HEK293 (cell line): ENCODE measurements around the gene TSSK6.

Experiments used
- CTCF ChIA-PET: fragments of 350-600 bp; formaldehyde crosslinking; extraction: SDS; loops from one replicate; lab custom pipeline; 2021; ENCODE audit warnings: antibody characterized with exemption; lab: Yijun Ruan, JAX
- POLR2A ChIA-PET: fragments of 300-600 bp; formaldehyde crosslinking; extraction: SDS; loops from one replicate; lab custom pipeline; 2020; ENCODE audit warnings: antibody characterized with exemption, inconsistent platforms; lab: Yijun Ruan, JAX
- H3K27ac ChIP-seq: fragments of 200-500 bp; sonication (Bioruptor generic); 2 replicates; pipeline ENCODE4 v1.5.1; 2014; ENCODE audit warnings: low read depth, low read length, control low read depth, inconsistent platforms; ENCODE audit errors: extremely low read depth
- H3K36me3 ChIP-seq, 2 experiments: fragments of 200-500 bp in 1 of 2; sonication (Bioruptor generic) in 1 of 2; 1 replicate in 1 of 2; 2 replicates in 1 of 2; pipeline ENCODE4 v1.5.1; 2014 to 2017; ENCODE audit warnings: inconsistent platforms in 2 of 2, low read length in 2 of 2; ENCODE audit not compliant: control insufficient read depth in 2 of 2, insufficient read depth in 1 of 2
- H3K4me1 ChIP-seq: fragments of 200-500 bp; sonication (Bioruptor generic); 2 replicates; pipeline ENCODE4 v1.5.1; 2014; ENCODE audit warnings: mild to moderate bottlenecking, low read length, inconsistent platforms; ENCODE audit not compliant: control insufficient read depth, insufficient read depth
- H3K4me3 ChIP-seq: 2 replicates; pipeline ENCODE4 v1.5.1; 2011; ENCODE audit warnings: low read depth, mild to moderate bottlenecking, control low read depth, low read length, moderate library complexity
- H3K9me3 ChIP-seq: fragments of 200-500 bp; sonication (Bioruptor generic); 2 replicates; pipeline ENCODE4 v1.5.1; 2014; ENCODE audit warnings: low read depth, low read length, inconsistent platforms; ENCODE audit not compliant: control insufficient read depth, insufficient read depth
- KLF16 ChIP-seq: fragments of 450-650 bp; formaldehyde crosslinking; IDR thresholded peaks from 2 replicates; pipeline ENCODE4 v1.5.1; 2017; ENCODE audit warnings: missing biosample characterization, missing genetic modification characterization
- KLF7 ChIP-seq: fragments of 450-650 bp; formaldehyde crosslinking; IDR thresholded peaks from 2 replicates; pipeline ENCODE4 v1.5.1; 2016; ENCODE audit warnings: missing biosample characterization, missing genetic modification characterization, borderline replicate concordance
- SCRT2 ChIP-seq: fragments of 450-650 bp; formaldehyde crosslinking; IDR thresholded peaks from 2 replicates; pipeline ENCODE4 v1.5.1; 2016; ENCODE audit warnings: missing biosample characterization, missing genetic modification characterization
- SP7 ChIP-seq: fragments of 450-650 bp; formaldehyde crosslinking; IDR thresholded peaks from 2 replicates; pipeline ENCODE4 v1.5.1; 2016; ENCODE audit warnings: missing biosample characterization, missing genetic modification characterization
- ZEB2 ChIP-seq: fragments of 450-650 bp; formaldehyde crosslinking; IDR thresholded peaks from 2 replicates; pipeline ENCODE4 v1.5.1; 2016; ENCODE audit warnings: missing biosample characterization, missing genetic modification characterization
- ZNF121 ChIP-seq: fragments of 450-650 bp; formaldehyde crosslinking; IDR thresholded peaks from 2 replicates; pipeline ENCODE4 v1.5.1; 2016; ENCODE audit warnings: missing biosample characterization, missing genetic modification characterization
- ZNF292 ChIP-seq: fragments of 450-650 bp; formaldehyde crosslinking; IDR thresholded peaks from 2 replicates; pipeline ENCODE4 v1.5.1; 2016; ENCODE audit warnings: low read depth, missing biosample characterization, missing genetic modification characterization, borderline replicate concordance
- ZNF341 ChIP-seq: fragments of 450-650 bp; formaldehyde crosslinking; IDR thresholded peaks from 2 replicates; pipeline ENCODE4; 2016; ENCODE audit warnings: low read depth, missing biosample characterization, missing genetic modification characterization
- ZNF473 ChIP-seq: fragments of 450-650 bp; formaldehyde crosslinking; IDR thresholded peaks from 2 replicates; pipeline ENCODE4 v1.5.1; 2017; ENCODE audit warnings: missing biosample characterization, missing genetic modification characterization
- ZNF571 ChIP-seq: fragments of 450-650 bp; formaldehyde crosslinking; IDR thresholded peaks from 2 replicates; pipeline ENCODE4 v1.5.0; 2017; ENCODE audit warnings: missing biosample characterization, missing genetic modification characterization
- ZNF677 ChIP-seq: fragments of 450-650 bp; IDR thresholded peaks from 2 replicates; pipeline ENCODE4 v1.5.0; 2018; ENCODE audit warnings: missing biosample characterization, mild to moderate bottlenecking, missing genetic modification characterization, moderate library complexity
- ZNF768 ChIP-seq: fragments of 450-650 bp; formaldehyde crosslinking; IDR thresholded peaks from 2 replicates; pipeline ENCODE4 v1.5.1; 2018; ENCODE audit warnings: missing biosample characterization, mild to moderate bottlenecking, missing genetic modification characterization
- TF ChIP-seq, protein P1 (sequence below): fragments of 450-650 bp; formaldehyde crosslinking; IDR thresholded peaks from 2 replicates; pipeline ENCODE4 v1.5.1; 2016; ENCODE audit warnings: missing biosample characterization, missing genetic modification characterization, borderline replicate concordance
- TF ChIP-seq, protein P2 (sequence below): fragments of 450-650 bp; formaldehyde crosslinking; IDR thresholded peaks from 2 replicates; pipeline ENCODE4 v1.5.1; 2016; ENCODE audit warnings: missing biosample characterization, missing genetic modification characterization, low read depth
- TF ChIP-seq, protein P3 (sequence below): fragments of 450-650 bp; formaldehyde crosslinking; IDR thresholded peaks from 2 replicates; pipeline ENCODE4 v1.5.1; 2017; ENCODE audit warnings: missing biosample characterization, missing genetic modification characterization
- TF ChIP-seq, protein P4 (sequence below): fragments of 450-650 bp; formaldehyde crosslinking; IDR thresholded peaks from 2 replicates; pipeline ENCODE4 v1.5.1; 2016; ENCODE audit warnings: missing biosample characterization, missing genetic modification characterization

Gene TSSK6

GRCh38 chr19:19544954-19545591, 29.7 kb upstream of the TSSK6 start (continued):
- TF ChIP-seq ZNF571 (tag by site-specific recombination): no peak
- TF ChIP-seq, protein P1, sequence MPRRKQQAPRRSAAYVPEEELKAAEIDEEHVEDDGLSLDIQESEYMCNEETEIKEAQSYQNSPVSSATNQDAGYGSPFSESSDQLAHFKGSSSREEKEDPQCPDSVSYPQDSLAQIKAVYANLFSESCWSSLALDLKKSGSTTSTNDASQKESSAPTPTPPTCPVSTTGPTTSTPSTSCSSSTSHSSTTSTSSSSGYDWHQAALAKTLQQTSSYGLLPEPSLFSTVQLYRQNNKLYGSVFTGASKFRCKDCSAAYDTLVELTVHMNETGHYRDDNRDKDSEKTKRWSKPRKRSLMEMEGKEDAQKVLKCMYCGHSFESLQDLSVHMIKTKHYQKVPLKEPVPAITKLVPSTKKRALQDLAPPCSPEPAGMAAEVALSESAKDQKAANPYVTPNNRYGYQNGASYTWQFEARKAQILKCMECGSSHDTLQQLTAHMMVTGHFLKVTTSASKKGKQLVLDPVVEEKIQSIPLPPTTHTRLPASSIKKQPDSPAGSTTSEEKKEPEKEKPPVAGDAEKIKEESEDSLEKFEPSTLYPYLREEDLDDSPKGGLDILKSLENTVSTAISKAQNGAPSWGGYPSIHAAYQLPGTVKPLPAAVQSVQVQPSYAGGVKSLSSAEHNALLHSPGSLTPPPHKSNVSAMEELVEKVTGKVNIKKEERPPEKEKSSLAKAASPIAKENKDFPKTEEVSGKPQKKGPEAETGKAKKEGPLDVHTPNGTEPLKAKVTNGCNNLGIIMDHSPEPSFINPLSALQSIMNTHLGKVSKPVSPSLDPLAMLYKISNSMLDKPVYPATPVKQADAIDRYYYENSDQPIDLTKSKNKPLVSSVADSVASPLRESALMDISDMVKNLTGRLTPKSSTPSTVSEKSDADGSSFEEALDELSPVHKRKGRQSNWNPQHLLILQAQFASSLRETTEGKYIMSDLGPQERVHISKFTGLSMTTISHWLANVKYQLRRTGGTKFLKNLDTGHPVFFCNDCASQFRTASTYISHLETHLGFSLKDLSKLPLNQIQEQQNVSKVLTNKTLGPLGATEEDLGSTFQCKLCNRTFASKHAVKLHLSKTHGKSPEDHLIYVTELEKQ: no peak
- TF ChIP-seq SP7: no peak
- no peak for TF ChIP-seq ZEB2
- TF ChIP-seq ZNF292 (tag by site-specific recombination): no peak

- POLR2A ChIA-PET: no interaction called here
- CTCF ChIA-PET: no interaction called here
- no peak for TF ChIP-seq ZNF768 (tag by site-specific recombination)
- no peak for TF ChIP-seq ZNF473 (tag by site-specific recombination)
These were observed 29.1 kb upstream of the TSSK6 start for GRCh38 chr19:19544257-19544953.

DNA sequence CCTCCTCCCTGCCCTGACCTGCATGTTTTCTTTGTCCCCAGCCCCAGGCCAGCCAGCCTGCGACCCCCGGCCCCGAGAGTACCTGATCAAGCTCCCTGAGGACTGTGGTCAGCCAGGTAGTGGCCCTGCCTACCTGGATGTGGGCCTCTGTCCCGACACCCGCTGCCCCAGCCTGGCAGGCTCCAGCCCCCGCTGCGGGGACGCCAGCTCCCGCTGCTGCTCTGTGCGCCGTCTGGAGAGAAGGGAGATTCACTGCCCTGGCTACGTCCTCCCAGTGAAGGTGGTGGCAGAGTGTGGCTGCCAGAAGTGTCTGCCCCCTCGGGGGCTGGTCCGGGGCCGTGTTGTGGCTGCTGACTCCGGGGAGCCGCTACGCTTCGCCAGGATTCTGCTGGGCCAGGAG, 28.3 kb upstream of the TSSK6 start:
- H3K9me3 ChIP-seq: no peaks in the 10 kb centered on the region
- H3K36me3 ChIP-seq: no peaks in the 10 kb centered on the region
- H3K27ac ChIP-seq: no peak overlapping the region
- POLR2A ChIA-PET: no interaction called here
- H3K4me3 ChIP-seq: no peak overlapping the region
- CTCF ChIA-PET: interaction anchor here (1.2 kb wide), 1 partner anchor 9 kb away, joined by 6 read pairs; no protein-coding TSS in a partner anchor
- no peaks in the 10 kb centered on the region; the same call in 1 of the 2 replicates for H3K4me1 ChIP-seq
- TF ChIP-seq ZNF121 (tag by site-specific recombination) (no peak), KLF7 (tag by site-specific recombination) (no peak), ZNF341 (tag by site-specific recombination) (no peak), SCRT2 (no peak), KLF16 (tag by site-specific recombination) (no peak), ZNF677 (tag by site-specific recombination) (no peak)
- TF ChIP-seq, protein P2, sequence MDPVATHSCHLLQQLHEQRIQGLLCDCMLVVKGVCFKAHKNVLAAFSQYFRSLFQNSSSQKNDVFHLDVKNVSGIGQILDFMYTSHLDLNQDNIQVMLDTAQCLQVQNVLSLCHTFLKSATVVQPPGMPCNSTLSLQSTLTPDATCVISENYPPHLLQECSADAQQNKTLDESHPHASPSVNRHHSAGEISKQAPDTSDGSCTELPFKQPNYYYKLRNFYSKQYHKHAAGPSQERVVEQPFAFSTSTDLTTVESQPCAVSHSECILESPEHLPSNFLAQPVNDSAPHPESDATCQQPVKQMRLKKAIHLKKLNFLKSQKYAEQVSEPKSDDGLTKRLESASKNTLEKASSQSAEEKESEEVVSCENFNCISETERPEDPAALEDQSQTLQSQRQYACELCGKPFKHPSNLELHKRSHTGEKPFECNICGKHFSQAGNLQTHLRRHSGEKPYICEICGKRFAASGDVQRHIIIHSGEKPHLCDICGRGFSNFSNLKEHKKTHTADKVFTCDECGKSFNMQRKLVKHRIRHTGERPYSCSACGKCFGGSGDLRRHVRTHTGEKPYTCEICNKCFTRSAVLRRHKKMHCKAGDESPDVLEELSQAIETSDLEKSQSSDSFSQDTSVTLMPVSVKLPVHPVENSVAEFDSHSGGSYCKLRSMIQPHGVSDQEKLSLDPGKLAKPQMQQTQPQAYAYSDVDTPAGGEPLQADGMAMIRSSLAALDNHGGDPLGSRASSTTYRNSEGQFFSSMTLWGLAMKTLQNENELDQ (tag by site-specific recombination): no peak
- TF ChIP-seq, protein P3, sequence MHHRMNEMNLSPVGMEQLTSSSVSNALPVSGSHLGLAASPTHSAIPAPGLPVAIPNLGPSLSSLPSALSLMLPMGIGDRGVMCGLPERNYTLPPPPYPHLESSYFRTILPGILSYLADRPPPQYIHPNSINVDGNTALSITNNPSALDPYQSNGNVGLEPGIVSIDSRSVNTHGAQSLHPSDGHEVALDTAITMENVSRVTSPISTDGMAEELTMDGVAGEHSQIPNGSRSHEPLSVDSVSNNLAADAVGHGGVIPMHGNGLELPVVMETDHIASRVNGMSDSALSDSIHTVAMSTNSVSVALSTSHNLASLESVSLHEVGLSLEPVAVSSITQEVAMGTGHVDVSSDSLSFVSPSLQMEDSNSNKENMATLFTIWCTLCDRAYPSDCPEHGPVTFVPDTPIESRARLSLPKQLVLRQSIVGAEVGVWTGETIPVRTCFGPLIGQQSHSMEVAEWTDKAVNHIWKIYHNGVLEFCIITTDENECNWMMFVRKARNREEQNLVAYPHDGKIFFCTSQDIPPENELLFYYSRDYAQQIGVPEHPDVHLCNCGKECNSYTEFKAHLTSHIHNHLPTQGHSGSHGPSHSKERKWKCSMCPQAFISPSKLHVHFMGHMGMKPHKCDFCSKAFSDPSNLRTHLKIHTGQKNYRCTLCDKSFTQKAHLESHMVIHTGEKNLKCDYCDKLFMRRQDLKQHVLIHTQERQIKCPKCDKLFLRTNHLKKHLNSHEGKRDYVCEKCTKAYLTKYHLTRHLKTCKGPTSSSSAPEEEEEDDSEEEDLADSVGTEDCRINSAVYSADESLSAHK (tag by site-specific recombination): no peak
- TF ChIP-seq, protein P4, sequence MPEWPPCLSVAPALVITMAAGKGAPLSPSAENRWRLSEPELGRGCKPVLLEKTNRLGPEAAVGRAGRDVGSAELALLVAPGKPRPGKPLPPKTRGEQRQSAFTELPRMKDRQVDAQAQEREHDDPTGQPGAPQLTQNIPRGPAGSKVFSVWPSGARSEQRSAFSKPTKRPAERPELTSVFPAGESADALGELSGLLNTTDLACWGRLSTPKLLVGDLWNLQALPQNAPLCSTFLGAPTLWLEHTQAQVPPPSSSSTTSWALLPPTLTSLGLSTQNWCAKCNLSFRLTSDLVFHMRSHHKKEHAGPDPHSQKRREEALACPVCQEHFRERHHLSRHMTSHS (tag by site-specific recombination): no peak

More at GRCh38 chr19:19544257-19544953, 29.1 kb upstream of the TSSK6 start:
- no peaks in the 10 kb centered on the region for H3K9me3 ChIP-seq
- no peak overlapping the region for H3K27ac ChIP-seq
- no peak overlapping the region for H3K4me3 ChIP-seq
- no peaks in the 10 kb centered on the region for H3K4me1 ChIP-seq
- H3K36me3 ChIP-seq: no peaks in the 10 kb centered on the region
